NCI-H226 (cell line): ENCODE measurements around the gene ERLIN1.
A peak's percentile ranks its signal among the peaks of the same experiment; 100 is the strongest.

Source experiments
- DNase-seq: peaks from one replicate; pipeline ENCODE4 v3.0.0-alpha.2; 2015

The ERLIN1 gene

DNA sequence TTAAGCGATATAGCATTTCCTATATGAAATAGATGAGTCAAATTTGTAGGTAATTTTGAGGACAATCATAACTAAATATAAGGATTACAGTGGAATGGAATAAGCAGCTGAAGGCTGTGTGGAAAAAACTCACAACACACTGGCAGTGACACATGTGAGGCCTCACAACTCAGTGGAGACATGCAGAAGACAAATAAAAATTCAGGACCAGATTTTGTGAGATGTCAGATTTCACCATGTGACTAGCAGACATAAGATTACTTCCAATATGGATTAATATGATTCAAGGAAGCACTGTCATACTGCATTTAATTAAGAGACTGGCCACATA is 17.6 kb downstream of the ERLIN1 start:
- DNase-seq: no peak

DNA sequence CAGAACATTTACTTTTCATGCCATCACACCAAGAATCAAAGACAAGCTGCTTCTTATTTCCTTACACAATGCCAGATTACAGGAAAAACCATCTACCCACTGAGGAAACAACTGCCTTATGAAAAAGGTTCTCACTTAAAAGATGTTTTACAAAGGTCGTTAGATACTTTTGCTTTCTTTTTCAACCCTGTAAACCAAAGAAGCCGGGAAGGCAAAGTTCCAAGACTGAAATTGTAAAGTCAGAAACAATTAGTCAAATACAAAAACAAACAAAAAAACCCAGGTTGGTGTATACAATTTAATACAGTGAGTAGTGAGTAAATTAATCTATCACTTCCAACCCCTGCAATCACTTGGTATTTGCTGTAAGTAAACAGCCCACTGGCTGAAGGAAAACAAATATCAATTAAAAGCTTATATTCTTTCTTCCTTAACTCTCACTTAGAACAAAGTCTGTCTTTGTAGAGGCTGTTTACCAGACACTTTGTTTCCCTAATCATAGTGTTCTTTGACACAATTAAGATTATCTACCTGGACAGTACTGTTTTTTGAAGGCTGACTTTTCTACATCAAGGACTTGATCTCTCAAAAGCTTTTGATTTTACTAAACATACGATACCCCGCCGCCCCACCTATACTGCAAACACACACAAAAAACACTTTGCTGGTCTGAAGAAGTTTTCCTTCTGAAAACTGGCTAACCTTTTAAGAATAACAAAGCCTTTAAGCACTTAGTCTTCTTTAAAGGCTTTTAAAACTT is 18.1 kb downstream of the ERLIN1 start:
- DNase-seq: no peak

DNA sequence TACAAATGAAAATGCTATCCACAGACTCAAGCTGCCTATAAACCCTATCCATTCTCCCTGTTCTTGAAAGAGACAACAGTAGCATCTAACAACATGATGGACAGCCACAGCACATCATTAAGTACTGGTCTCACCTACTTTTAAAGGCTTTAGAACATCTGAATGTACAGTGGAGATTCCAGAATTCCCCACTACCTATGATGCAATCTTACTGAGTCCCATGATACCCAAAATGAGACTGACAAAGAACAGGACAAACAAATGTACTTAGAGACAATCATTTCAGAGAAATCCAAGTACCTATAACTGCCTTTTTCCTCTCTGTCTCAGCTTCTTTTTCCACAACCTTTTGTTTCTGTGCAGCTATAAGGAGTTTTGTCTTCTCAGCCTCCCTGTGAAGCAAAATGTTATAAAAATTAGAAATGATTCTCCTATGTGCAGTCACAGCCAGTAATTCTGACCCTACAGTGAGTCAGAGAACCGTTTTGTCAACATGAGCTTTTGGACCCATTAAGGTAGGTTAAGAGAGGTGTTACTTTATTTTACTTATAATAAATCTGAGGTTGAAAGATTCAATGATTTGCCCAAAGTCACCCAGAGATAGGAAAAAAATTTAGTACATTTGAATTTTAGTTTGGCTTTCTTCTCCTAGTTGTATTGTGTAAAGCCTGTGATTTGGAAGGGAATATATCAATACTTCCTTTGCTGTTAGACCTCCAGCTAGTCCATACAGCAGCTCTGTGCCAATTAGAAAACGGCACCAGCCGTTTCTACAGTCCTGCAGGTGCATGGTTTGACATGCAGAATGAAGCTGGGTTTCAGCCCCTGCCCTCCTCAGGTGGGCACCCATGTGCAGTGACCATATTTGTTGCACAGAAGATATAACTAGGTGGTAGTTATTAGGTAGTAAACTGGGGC is 21.9 kb downstream of the ERLIN1 start:
- DNase-seq: no peak

DNA sequence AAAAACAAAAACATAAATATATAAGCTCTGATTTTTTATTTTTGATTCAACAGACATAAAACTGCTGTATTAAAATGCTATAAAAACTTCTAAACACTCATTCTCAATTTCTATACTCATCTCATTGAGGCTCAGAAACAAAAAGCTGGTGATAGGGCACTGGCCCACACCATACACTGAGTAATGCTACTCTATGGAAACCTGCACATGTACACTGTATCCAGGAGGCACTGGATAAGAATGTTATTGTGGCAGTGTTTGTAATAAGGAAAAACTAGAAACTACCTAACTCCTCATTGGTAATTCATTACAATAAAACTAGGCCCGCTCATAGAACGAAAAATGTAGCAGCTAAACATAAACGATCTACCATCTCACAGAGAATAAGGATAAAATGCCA is 23.1 kb downstream of the ERLIN1 start:
- no peak for DNase-seq

DNA sequence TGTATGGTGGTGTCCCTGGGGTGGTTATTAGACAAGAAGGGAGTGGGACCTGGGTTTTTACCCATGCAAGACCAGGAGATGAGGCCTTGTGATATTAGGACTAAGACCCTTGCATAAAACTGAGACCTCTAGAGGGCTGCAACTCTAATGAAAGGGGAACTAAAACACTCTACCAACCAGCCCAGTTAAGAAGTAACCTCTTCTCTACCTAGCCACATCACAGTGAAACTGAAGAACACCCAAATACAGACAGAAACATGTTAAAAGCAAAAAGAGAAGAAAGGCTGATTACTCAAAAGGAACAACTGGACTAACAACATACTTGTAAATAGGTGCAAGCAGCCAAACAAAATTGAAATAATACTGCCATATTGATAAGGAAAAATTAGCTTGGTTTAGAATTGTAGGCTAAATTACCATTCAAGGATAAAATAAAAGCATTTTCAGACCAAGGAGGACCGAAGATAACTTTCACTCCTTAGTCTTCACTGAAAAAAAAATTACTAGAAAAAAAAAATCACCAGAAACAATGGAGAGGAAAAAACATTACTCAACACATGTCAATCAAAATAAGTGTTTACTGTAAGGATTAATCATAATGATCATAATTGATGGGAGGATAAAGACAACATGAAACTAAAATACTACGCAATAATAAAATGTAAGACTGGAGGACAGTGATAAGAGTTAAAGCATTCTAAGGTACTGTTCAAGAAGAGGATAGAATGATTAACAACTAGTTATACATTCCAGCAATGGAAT is 27.6 kb downstream of the ERLIN1 start:
- no peak for DNase-seq

DNA sequence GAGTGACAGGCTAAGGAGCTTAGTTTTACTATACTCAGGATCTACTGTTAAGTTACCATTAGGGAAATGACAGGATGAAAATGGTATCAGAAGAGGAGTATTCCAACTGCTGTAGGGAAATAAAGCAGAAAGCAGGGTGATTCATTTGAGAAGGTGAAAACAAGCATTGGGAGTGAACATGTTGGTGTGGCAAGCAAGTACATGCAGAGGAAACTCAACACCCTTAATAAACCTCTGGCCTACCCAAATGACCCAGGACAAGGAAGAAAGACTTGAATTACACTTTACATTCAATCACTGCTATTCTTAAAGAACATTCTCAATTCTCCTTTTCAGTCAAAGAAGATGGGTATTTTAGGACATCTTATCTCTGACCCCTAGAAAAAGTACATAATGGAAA is 28.7 kb downstream of the ERLIN1 start:
- DNase-seq: no peak

DNA sequence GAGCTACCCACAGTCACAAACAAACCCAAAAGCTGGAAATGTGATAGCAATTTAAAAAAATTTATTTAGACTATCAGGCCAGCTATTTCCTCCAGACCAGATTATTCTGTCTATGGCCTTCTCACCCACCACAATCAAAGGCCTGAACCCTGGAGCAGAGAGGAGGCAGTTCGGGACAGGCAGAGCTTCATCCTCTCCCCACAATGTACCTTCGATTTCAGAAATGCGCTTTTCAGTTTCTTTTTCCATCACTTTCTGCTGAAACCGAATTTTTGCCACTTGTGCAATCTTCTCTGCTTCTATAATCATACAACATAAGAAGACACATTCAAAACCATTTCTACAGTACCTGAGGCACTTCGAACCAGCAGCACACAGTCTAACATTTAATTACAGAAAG is 29.9 kb downstream of the ERLIN1 start:
- DNase-seq: no peak

DNA sequence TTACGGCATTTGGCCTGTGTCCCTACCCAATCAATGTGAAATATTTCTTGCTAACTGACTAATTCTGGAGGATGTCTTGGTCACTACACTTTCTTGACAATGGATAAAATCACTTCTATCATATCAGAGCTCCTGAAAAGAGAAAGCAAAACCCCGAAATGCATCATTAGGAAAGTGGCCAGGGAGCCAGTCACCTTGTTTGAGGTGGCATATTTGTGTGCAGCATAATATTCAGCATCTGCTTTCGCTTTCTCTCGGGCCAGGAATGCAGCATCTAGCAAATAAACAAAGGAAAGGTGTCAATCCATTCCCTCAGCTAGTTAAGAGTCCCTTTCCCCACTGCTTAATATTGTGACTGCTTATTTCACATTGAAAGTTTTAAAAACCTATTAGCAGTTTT is 31.2 kb downstream of the ERLIN1 start:
- no peak for DNase-seq

DNA sequence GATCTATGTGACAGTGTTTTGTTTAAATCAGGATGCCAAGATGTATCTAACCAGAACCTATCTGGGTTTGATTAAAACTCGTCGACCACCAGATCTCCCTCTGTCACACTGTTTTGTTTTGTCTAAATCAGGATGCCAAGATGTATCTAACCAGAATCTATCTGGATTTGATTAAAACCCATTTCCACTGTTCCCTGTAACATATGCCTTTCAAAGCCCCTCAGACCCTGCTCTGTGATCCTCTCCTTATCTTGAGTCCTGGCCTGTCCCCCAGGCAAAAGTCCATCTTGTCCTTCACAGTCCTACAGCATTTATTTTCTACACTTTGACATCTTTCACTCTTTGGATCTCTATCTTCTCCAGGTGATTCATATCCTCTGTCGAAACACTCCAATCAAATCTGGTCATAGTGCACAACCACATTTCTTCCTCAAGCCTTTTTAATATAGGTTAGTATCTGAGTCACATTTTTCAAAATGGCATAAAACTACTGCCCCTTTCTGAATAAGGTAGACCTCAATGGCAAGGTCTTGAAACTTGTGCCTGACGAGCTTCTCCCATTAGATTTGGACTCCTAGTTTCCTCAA is 32.5 kb downstream of the ERLIN1 start:
- no peak for DNase-seq

DNA sequence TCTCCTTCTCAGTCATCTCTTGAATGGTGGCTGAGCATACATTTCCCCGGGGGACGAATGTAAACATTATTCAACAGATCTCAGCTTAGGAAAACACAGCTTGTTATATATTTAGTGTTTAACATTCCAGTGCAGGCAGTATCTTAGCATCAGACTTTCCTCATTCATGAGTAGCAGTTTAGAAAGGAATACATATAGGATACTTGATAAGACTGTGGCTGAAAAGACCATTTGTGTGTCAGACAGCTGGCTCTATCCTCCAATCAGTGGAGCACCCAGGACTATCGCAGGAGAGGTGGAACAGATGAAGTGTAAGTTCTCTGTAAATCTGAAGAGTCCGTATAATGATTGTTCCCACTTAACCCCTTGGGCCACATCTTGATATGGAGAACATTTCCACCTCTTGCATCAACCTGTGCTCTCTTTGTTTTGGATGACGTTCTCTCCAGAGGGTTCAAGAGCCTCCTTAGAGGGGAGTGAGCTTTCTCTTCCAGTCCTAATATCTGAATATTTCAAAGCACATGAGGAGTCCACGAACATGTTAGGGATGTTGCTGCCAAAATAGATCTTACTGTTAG is 34.0 kb downstream of the ERLIN1 start:
- no peak for DNase-seq

DNA sequence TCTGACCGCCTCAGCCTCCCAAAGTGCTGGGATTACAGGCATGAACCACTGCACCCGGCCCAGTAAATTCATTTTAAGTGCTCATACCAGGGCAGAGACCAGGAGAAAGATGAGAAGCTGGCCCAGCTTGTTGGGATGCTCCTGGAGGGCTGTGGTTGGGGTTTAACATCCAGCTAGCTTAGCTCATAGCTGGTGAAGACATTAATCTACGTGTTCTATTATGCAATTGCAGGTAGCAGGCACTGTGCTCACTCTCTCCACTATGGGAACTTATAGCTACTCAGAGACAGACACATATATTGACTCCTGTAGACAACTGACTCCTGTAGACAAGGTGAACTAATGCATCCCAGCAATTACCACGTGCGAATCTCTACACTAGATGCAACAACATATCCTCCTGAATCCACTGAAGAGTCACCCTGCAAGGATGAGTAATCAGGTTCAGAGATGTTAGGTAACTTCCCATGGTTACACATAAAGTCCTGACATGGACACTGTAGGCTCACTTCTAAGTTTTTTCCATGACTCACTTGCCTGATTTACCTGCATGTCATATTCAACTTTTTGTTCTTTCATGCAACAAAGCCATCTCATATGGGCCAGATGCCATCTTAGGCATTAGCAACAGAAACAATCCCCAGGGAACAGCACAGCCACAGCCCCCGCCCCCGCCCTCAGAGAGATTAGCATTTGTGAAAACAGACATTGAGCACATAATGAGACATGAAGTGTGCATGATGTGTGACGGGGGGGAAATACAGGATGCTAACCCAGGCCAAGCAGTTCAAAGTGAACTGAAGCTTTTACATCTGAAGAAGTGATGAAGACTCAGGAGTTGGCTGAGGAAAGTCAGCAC is 37.2 kb downstream of the ERLIN1 start:
- peak; percentile 78 for DNase-seq

DNA sequence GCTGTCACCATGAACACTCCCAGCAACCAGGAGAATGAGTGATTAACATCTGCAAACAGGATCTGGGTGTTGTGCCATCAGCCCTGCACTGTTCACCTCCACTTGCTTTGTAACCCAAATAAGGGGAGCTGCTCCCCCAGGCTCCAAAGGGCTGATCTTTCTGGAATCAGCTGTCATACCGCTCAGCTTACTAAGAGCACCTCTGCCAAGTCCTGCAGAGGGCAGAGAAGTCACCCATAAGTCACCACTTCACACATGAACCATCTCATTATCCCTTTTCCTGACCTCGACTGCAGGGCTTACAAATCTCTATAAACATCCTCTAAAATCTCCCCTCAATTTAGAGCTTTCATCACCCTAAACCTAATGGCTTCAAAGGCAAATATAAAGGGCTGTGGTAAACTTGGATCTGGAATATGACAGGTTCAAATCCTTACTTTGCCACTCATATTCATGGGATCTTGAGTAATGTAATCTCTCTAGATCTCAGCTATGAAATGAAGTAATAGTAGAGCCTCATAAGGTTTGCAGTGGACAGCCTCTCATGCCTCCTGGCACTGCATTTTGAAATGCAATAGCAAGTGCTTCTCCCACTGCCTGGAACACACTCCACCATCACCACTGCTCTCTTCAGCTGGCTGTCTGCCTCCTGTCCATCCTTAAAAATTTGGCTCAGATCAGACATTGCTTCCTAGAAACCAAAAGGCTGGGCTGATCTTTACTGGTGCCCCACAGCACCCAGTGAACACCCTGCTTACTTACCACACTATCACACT is 38.8 kb downstream of the ERLIN1 start:
- peak; percentile 12 for DNase-seq

DNA sequence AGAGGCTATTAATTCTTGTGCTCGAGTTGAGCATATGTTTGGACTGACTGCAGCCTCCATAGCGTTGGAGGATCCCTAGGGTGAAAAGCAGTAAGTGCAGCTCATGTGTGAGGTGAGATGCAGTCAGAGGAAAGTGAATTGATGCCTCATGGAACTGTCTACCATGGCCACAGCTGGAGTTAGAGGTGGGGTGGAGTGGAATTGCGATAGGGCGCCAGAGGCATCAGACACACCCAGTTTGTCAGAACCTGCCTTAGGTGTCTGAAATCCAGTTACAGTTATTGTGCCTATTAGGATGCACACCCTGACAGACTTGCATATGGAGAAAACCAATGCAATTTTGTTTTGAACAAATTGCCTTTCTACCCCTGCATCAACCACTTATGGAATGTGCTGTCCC is 39.4 kb downstream of the ERLIN1 start:
- DNase-seq: no peak

DNA sequence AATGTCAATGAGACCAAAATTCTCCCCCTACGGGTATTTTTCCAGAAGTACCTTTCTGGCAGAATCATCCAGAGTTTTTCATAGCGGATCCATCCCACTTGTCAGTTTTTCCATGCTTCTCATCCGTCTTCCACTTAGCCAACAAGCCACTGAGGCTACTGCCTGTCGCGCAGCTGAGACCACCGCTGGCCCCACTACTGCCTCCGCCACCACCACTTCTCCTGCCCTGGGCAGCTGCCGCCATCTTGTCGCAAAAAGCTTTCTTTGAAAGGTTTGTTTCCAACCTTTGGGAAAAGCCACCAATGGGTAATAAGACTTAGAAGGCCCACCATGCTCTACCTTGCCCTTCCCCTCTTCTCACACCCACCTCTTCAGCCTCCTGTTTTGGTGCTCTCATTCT is 42.1 kb downstream of the ERLIN1 start:
- no peak for DNase-seq

DNA sequence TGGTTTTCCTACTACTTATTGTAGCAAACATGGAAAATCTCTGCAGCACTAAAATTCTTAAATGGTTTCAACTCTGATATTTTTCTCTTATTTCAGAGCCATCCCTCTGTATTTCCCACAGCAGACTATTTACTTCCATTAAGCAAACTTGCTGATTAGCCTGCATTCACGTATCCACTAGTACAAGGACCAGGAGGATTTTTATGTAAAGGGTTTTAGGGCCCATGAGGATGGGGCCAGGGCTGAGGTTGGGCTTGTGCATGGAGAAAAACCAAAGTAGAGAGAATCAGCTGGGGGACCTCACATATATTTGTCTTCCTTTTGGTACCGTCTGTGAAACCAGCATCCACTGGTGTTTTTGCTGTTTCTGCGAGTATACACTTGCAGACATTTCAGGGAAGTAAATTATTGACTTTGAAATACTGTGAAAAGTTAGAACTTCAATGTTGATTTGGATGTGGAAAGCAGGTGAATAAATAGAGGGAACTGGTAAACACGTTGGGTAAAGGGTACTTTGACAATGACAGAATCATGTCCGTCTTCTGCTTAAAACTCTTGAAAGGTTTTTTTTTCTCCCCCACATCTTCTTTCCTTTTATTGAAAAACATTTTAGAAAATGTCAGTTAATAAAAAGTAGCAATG is 44.3 kb downstream of the ERLIN1 start:
- DNase-seq: no peak

DNA sequence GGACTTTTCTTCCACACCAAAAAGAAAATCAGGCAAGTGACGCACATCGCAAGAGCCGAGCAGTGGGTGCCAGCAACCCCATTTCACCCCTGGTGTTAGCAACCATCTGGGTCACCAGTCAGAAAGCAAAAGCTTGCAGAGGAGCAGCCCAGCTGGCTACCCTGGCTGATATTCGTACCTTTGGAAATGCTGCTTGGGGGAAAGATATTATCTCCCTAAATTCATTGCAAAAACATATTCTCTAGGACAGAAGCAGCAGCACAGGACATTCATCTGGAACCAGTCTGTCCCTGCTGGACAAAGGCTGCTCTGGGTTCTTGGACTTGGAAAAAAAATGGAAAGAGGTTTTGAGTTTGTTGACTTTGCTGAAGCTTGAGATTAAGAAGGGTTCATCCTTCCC is 45.8 kb downstream of the ERLIN1 start:
- no peak for DNase-seq

DNA sequence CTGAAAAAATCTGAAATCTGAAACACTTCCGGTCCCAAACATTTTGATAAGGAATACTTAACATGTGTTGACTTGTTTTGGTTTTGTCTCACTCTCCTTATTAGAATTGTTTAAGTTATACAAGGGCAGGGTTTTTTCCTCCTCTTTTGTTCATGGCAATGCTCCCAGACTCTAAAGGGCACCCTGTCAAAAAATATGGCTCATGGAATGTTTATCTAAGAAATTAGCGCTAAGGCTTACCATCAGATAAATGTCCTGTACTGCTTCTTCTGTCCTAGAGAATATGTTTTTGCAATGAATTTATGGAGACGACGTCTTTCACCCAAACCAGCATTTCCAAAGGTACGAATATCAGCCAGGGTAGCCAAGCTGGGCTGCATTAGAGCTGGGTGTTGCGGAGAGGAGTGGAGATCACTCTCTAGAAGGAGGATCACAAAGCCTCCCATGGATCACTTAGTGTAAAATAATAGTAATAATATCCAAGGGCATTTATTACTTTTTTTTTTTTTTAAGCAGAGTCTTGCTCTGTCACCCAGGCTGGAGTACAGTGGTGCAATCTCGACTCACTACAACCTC is 46.8 kb downstream of the ERLIN1 start:
- no peak for DNase-seq

DNA sequence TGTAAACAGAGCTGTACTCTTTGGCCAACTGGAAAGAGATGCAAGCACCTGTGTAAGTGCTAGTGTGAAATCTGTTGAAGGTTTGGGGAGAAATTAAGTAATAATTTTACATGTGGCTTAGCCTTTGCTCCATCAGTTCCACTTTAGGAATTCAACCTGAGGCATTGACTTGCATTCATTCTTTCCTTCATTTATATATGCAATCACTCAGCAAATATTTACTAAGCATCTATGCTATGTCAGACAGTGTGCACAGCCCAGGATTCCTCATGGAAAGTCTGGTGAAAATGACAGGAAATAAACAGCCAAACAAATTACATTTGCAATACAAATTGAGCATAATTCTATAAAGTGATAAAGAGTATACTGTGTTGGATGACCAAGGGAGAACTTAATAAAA is 50.3 kb downstream of the ERLIN1 start:
- DNase-seq: no peak

DNA sequence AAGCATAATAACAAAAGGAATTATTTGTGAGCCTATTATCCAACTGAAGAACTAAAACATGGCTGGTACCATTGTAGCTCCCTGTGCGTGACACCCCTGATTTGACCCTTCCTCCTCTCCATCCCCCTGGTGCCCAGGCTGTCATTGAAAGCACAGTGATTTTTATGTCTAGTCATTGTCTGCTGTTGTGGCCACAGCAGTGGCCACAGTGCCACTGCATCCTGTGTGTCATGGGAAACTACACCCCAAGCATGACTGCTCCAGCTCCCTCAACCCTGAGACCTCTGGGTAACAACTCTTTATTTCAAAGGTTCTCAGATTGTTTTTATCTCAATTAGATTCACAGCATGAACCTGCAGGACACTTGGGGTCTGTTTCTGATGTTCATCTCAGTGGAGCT is 52.0 kb downstream of the ERLIN1 start:
- DNase-seq: no peak

DNA sequence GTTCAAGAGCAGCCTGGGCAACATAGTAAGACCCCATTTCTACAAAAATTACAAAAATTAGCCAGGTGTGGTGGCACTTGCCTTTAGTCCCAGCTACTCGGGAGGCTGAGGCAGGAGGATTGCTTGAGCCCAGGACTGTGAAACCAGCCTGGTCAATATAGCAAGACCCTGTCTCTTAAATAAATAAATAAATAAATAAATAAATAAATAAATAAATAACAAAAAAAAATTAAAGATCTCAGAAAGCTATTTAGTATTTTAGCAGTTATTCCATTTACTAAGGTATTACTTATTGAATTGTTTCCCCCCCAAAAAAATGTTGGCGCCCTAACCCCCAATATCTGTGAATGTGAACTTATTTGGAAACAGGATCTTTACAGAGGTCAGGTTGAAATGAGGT is 53.4 kb downstream of the ERLIN1 start:
- DNase-seq: no peak
